ENCODE data around the gene NR4A1. TPM values are rescaled to one million over a fixed set of nuclear protein-coding genes. Genes with fewer than 3 reads are reported as not detected.
"Not testable (repeated sequence)": the region's sequence is repeated elsewhere in the genome, so short reads cannot be mapped to it uniquely, and the experiment has no call there.

The NR4A1 gene
- total and polyA plus RNA-seq, 7 donors, result 17.5 to 92.8 (median 50.2) TPM

DNA sequence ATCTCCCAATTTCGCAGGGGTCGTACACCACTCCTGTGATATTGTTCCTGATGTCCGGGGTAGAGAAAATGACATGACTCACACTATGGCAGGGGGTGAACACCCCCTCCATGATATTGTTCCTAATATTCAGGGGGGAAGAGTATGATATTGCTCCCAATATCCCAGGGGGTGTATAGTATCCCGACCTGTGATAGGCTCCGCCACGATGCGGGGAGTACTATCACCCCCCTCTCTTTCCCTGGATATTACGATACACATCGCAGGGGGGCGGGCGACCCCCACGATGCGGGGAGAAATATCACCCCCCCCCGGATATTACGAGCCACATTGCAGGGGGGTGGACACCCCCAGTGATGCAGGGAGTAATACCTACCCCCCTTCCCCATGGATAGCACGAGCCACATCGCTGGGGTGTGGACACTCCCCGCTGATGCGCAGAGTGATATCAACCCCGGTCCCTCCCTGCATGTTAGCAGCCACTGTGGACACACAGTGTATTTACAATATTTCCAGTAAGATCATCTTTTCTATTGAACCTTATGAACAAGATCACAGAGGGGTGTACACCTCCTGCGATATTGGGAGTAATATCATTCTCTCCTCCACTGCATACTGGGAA lies 45.9 kb downstream of the NR4A1 start:
- Histone ChIP-seq H3K36me3 (ENCODE audit: insufficient read depth in 1 of 2, low read depth in 1 of 2) (no peaks in the 10 kb centered on the region), H3K9me3 (no peaks in the 10 kb centered on the region), H3K27ac (no peak overlapping the region), H3K4me3 (no peak overlapping the region), H3K4me1 (no peaks in the 10 kb centered on the region), H3K27me3 (ENCODE audit: insufficient read depth in 3 of 3, low read length in 2 of 3) (no peaks in the 10 kb centered on the region)
- TF ChIP-seq CTCF (IDR thresholded peaks at IDR 0.05), result no peak
- DNase-seq (no peak), ATAC-seq (no peak)
- WGBS, 3 donors, result 84 to 85% (median 85%) methylated on average over 21 of the region's 21 CpGs
- intact Hi-C loops (cut with DNase I), result no loop called here

DNA sequence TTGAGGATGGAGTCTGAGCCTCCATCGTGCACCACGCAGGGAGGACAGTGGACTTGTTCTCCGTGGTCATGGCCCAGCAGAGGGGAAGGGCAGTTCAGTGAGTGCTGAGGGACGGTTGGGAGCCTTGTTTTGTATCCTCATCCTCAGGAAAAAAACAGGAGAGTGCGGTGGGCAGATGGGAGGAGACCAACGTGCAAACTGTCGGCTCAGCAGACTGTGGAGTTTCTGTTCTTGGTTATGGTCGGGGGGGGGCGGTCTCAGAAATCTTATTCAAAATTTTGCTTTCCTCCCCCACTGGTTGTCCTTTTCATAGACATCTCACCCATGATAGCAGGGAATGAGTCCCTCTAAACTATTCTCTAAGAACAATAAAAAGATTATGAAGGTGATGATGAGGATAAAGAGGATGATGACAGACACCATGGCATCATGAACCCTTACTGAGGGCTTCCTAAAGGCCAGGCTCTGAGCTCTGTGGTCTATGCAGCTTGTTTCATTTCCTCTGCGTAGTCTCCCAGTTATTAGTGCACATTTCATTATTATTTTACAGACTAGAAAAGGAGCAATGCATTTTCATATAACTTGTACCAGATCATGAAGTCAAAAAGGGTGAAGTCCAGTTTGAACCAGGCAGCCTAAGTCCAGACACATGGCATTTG lies 53.3 kb downstream of the NR4A1 start:
- H3K4me3 ChIP-seq; DNase-seq; H3K27ac ChIP-seq; H3K4me1 ChIP-seq; H3K9me3 ChIP-seq; H3K27me3 ChIP-seq (ENCODE audit: insufficient read depth in 3 of 3, low read length in 2 of 3); ATAC-seq; intact Hi-C loops (cut with DNase I); H3K36me3 ChIP-seq (ENCODE audit: insufficient read depth in 1 of 2, low read depth in 1 of 2): not testable (repeated sequence)
- 66 to 69% (median 68%) methylated on average over 10 of the region's 10 CpGs for WGBS, 3 donors

Other genes with a start within 250 kb of the NR4A1 start
- under 1 TPM; 0.17 to 0.20 (median 0.18) TPM for gene FIGNL2, start 202.7 kb upstream of the NR4A1 start, total RNA-seq
- gene FIGNL2, start 202.7 kb upstream of the NR4A1 start, polyA plus RNA-seq, result under 1 TPM; 0.01 to 0.08 (median 0.04) TPM
- gene ANKRD33, start 163.3 kb upstream of the NR4A1 start, total RNA-seq, result not detected
- under 1 TPM in 1 of 3 donors, not detected in 2; 0.16 TPM for gene ANKRD33, start 163.3 kb upstream of the NR4A1 start, polyA plus RNA-seq
- gene ACVRL1, start 143.9 kb upstream of the NR4A1 start, total RNA-seq, result 10 to 100 TPM; 24.1 to 40.8 (median 25.8) TPM
- 10 to 100 TPM; 10.8 to 22.8 (median 13.9) TPM for gene ACVRL1, start 143.9 kb upstream of the NR4A1 start, polyA plus RNA-seq
- 10 to 100 TPM; 10.5 to 16.6 (median 14.0) TPM for gene ACVR1B, start 99.7 kb upstream of the NR4A1 start, total RNA-seq
- 10 to 100 TPM in 1 of 3 donors, 1 to 10 TPM in 2; 5.8 to 14.9 (median 6.0) TPM for gene ACVR1B, start 99.7 kb upstream of the NR4A1 start, polyA plus RNA-seq
- gene TAMALIN, start 44.5 kb upstream of the NR4A1 start, total RNA-seq, result 10 to 100 TPM in 3 of 4 donors, 1 to 10 TPM in 1; 8.0 to 12.8 (median 11.5) TPM
- 1 to 10 TPM; 5.5 to 9.6 (median 6.8) TPM for gene TAMALIN, start 44.5 kb upstream of the NR4A1 start, polyA plus RNA-seq
- 10 to 100 TPM; 25.1 to 35.3 (median 26.5) TPM for gene ATG101, start 18.5 kb downstream of the NR4A1 start, total RNA-seq
- 100 to 1,000 TPM in 1 of 3 donors, 10 to 100 TPM in 2; 39.5 to 154 (median 90.0) TPM for gene ATG101, start 18.5 kb downstream of the NR4A1 start, polyA plus RNA-seq
- gene SMIM41, start 28.3 kb downstream of the NR4A1 start, total RNA-seq, result under 1 TPM in 2 of 4 donors, not detected in 2; 0.16 to 0.32 TPM
- gene SMIM41, start 28.3 kb downstream of the NR4A1 start, polyA plus RNA-seq, result under 1 TPM in 1 of 3 donors, not detected in 2; 0.20 TPM
- gene KRT80, start 140.6 kb downstream of the NR4A1 start, total RNA-seq, result 10 to 100 TPM in 1 of 4 donors, 1 to 10 TPM in 2, under 1 TPM in 1; 0.11 to 14.0 (median 2.9) TPM
- gene KRT80, start 140.6 kb downstream of the NR4A1 start, polyA plus RNA-seq, result under 1 TPM; 0.13 to 0.44 (median 0.24) TPM
- 1 to 10 TPM in 3 of 4 donors, under 1 TPM in 1; 0.39 to 3.9 (median 1.9) TPM for gene KRT7, start 181.8 kb downstream of the NR4A1 start, total RNA-seq
- gene KRT7, start 181.8 kb downstream of the NR4A1 start, polyA plus RNA-seq, result 1 to 10 TPM in 2 of 3 donors, under 1 TPM in 1; 0.56 to 2.2 (median 1.6) TPM
- gene KRT86, start 223.2 kb downstream of the NR4A1 start, total RNA-seq, result under 1 TPM in 1 of 4 donors, not detected in 3; 0.77 TPM
- under 1 TPM in 2 of 3 donors, not detected in 1; 0.01 to 0.05 TPM for gene KRT86, start 223.2 kb downstream of the NR4A1 start, polyA plus RNA-seq
- not detected for gene KRT81, start 240.1 kb downstream of the NR4A1 start, total RNA-seq
- under 1 TPM in 2 of 3 donors, not detected in 1; 0.03 to 0.14 TPM for gene KRT81, start 240.1 kb downstream of the NR4A1 start, polyA plus RNA-seq

Measured in psoas muscle (tissue), 8 donors.